ENCODE data around the gene PRPSAP1.
"Not testable (repeated sequence)": the region's sequence is repeated elsewhere in the genome, so short reads cannot be mapped to it uniquely, and the experiment has no call there.

The PRPSAP1 gene

DNA sequence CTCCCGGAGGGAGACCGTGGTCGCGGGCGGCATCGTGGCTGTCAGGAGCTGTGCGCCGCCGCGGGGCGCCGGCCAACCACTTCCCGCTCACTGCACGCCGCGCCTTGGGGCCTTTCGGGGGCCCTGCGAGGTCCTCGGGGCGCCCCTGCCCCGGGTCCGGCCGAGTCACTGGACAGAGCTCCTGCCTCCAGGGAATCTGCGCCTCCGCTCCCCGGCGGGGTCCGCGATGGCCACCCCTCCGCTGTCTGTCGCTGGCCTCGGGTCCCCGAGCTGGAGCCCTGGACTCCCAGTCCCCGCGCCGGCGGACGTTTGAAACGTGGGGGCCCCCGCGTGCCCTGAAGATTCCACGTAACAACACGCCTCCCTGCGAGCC lies 45.8 kb downstream of the PRPSAP1 start, which contains the start of gene QRICH2:
QRICH2 (minus strand) TSS at position 311 of the 373 bp plus-strand sequence; CDS start at position 33, 278 bp downstream.
- TF ChIP-seq, protein P1, sequence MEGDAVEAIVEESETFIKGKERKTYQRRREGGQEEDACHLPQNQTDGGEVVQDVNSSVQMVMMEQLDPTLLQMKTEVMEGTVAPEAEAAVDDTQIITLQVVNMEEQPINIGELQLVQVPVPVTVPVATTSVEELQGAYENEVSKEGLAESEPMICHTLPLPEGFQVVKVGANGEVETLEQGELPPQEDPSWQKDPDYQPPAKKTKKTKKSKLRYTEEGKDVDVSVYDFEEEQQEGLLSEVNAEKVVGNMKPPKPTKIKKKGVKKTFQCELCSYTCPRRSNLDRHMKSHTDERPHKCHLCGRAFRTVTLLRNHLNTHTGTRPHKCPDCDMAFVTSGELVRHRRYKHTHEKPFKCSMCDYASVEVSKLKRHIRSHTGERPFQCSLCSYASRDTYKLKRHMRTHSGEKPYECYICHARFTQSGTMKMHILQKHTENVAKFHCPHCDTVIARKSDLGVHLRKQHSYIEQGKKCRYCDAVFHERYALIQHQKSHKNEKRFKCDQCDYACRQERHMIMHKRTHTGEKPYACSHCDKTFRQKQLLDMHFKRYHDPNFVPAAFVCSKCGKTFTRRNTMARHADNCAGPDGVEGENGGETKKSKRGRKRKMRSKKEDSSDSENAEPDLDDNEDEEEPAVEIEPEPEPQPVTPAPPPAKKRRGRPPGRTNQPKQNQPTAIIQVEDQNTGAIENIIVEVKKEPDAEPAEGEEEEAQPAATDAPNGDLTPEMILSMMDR (IDR thresholded peaks at IDR 0.05; ENCODE audit: poor library complexity, severe bottlenecking), result no peak
- H3K36me3 ChIP-seq (ENCODE audit: low read depth), result peaks cover 26% of the 10 kb centered on the region
- no peaks in the 10 kb centered on the region for H3K9me3 ChIP-seq (ENCODE audit: severe bottlenecking)
- no peak for DNase-seq (ENCODE audit: low spot score)
- H3K4me3 ChIP-seq (ENCODE audit: severe bottlenecking), result no peak within 1 kb of the TSS
- no peak for ATAC-seq (ENCODE audit: low read depth)
- H3K27me3 ChIP-seq (ENCODE audit: insufficient read depth, poor library complexity, severe bottlenecking), result no peaks in the 10 kb centered on the region
- no peak within 1 kb of the TSS for H3K27ac ChIP-seq (ENCODE audit: poor library complexity, severe bottlenecking)
- H3K4me1 ChIP-seq (ENCODE audit: insufficient read depth, poor library complexity, severe bottlenecking), result no peaks in the 10 kb centered on the region

DNA sequence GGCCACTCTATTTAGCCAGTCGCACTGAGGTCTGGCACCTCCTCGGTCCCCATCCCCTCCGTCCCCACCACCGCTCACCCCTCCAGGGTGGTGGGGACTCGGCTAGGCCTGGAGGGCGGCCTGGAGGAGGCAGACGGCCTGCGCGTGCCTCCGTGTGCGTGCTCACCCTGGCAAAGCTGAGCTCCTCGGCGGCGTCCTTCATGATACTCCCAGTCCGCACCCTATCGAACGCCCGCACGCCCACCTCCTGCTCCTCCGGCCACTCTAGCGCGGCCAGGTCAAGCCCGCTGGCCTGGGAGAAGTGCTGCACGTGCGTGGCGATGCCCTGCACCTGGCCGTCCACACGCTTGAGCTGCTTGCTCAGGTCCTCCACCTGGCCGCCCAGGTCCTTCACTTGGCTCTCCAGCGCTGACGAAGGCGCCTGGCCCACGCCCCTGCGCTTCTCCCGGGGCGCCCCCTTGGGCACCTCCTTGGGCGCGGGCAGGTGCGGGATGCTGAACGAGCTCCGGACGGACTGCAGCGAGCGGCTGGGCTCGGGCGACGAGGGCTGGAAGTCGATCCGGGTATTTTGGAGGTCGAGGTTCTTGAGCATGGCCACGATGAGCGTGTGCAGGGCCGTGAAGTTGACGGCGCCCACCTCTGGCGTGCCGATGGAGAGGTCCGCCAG lies 46.3 kb downstream of the PRPSAP1 start:
- Histone ChIP-seq H3K4me1 (ENCODE audit: insufficient read depth, poor library complexity, severe bottlenecking) (no peaks in the 10 kb centered on the region), H3K4me3 (ENCODE audit: severe bottlenecking) (no peak overlapping the region), H3K27me3 (ENCODE audit: insufficient read depth, poor library complexity, severe bottlenecking) (no peaks in the 10 kb centered on the region), H3K36me3 (ENCODE audit: low read depth) (peaks cover 21% of the 10 kb centered on the region), H3K9me3 (ENCODE audit: severe bottlenecking) (no peaks in the 10 kb centered on the region), H3K27ac (ENCODE audit: poor library complexity, severe bottlenecking) (no peak overlapping the region)
- ATAC-seq (ENCODE audit: low read depth), result no peak
- DNase-seq (ENCODE audit: low spot score), result peak; percentile 64
- TF ChIP-seq, protein P1 (IDR thresholded peaks at IDR 0.05; ENCODE audit: poor library complexity, severe bottlenecking), result no peak

GRCh38 chr17:76305135-76305454 lies 48.6 kb downstream of the PRPSAP1 start:
- not testable (repeated sequence) for DNase-seq (ENCODE audit: low spot score); H3K4me3 ChIP-seq (ENCODE audit: severe bottlenecking); H3K27me3 ChIP-seq (ENCODE audit: insufficient read depth, poor library complexity, severe bottlenecking); H3K27ac ChIP-seq (ENCODE audit: poor library complexity, severe bottlenecking); H3K9me3 ChIP-seq (ENCODE audit: severe bottlenecking); ATAC-seq (ENCODE audit: low read depth); H3K4me1 ChIP-seq (ENCODE audit: insufficient read depth, poor library complexity, severe bottlenecking); H3K36me3 ChIP-seq (ENCODE audit: low read depth)

GRCh38 chr17:76304226-76305134 lies 49.2 kb downstream of the PRPSAP1 start:
- Histone ChIP-seq H3K27ac (ENCODE audit: poor library complexity, severe bottlenecking) (no peak overlapping the region), H3K4me3 (ENCODE audit: severe bottlenecking) (no peak overlapping the region), H3K9me3 (ENCODE audit: severe bottlenecking) (no peaks in the 10 kb centered on the region), H3K27me3 (ENCODE audit: insufficient read depth, poor library complexity, severe bottlenecking) (no peaks in the 10 kb centered on the region), H3K4me1 (ENCODE audit: insufficient read depth, poor library complexity, severe bottlenecking) (no peaks in the 10 kb centered on the region), H3K36me3 (ENCODE audit: low read depth) (no peaks in the 10 kb centered on the region)
- ATAC-seq (ENCODE audit: low read depth) (no peak), DNase-seq (ENCODE audit: low spot score) (no peak)
- TF ChIP-seq, protein P1 (IDR thresholded peaks at IDR 0.05; ENCODE audit: poor library complexity, severe bottlenecking), result no peak

DNA sequence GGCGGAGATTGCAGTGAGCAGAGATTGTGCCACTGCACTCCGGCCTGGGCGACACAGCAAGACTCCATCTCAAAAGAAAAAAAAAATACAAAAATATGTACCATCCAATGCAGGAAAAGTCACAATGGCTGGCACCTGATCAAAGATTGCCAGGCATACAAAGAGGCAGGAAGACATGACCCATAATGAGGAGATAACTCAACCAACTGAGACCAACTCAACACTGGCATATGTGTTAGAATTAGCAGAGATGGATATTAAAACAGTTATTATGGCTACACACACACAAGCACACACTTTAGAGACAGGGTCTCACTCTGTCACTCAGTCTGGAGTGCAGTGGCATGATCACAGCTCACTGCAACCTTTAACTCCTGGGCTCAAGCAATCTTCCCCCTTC lies 56.3 kb downstream of the PRPSAP1 start:
- TF ChIP-seq, protein P1 (IDR thresholded peaks at IDR 0.05; ENCODE audit: poor library complexity, severe bottlenecking), result no peak
- ATAC-seq (ENCODE audit: low read depth), result no peak

More for the DNA sequence above, 56.3 kb downstream of the PRPSAP1 start:
- Histone ChIP-seq H3K9me3 (ENCODE audit: severe bottlenecking) (no peaks in the 10 kb centered on the region), H3K36me3 (ENCODE audit: low read depth) (no peaks in the 10 kb centered on the region; the same call in 1 of the 2 replicates), H3K27ac (ENCODE audit: poor library complexity, severe bottlenecking) (no peak overlapping the region), H3K4me3 (ENCODE audit: severe bottlenecking) (no peak overlapping the region), H3K27me3 (ENCODE audit: insufficient read depth, poor library complexity, severe bottlenecking) (no peaks in the 10 kb centered on the region), H3K4me1 (ENCODE audit: insufficient read depth, poor library complexity, severe bottlenecking) (no peaks in the 10 kb centered on the region)
- DNase-seq (ENCODE audit: low spot score), result no peak
